GM23338 (cell line): Measurements from ENCODE around the gene FGF19. TPM values are rescaled to one million over a fixed set of nuclear protein-coding genes. Genes with fewer than 3 reads are reported as not detected.

ENCODE experiments used
- ATAC-seq: fragments of 200-7000 bp; cut with Tn5 transposase; 3 replicates; pipeline ENCODE4 v1.9.1; 2020
- DNase-seq: peaks from one replicate; pipeline ENCODE4 v3.0.0-alpha.2; 2015; ENCODE audit warnings: low spot score
- H2AFZ ChIP-seq: fragments of 200-600 bp; sonication (generic); 2 replicates; pipeline ENCODE4 v1.8.0; 2016; ENCODE audit warnings: antibody characterized with exemption, mild to moderate bottlenecking, moderate library complexity
- H3F3A ChIP-seq: fragments of 200-600 bp; sonication (generic); replicated peaks from 2 replicates; pipeline ENCODE4 v1.8.0; 2017; ENCODE audit warnings: antibody characterized with exemption, mixed run types, low read depth
- H3K27ac ChIP-seq: fragments of 200-600 bp; sonication (generic); 2 replicates; pipeline ENCODE4 v1.6.1; 2016; ENCODE audit warnings: low read depth
- H3K27me3 ChIP-seq: fragments of 200-600 bp; sonication (generic); 2 replicates; pipeline ENCODE4 v1.8.0; 2016; ENCODE audit warnings: mild to moderate bottlenecking, mixed run types, moderate library complexity; ENCODE audit not compliant: insufficient read depth
- H3K36me3 ChIP-seq: fragments of 200-600 bp; sonication (generic); 2 replicates; pipeline ENCODE4 v1.8.0; 2016; ENCODE audit warnings: mild to moderate bottlenecking; ENCODE audit not compliant: insufficient read depth
- H3K4me1 ChIP-seq: fragments of 200-600 bp; sonication (generic); 2 replicates; pipeline ENCODE4 v1.8.0; 2016; ENCODE audit warnings: mild to moderate bottlenecking, moderate library complexity; ENCODE audit not compliant: insufficient read depth
- H3K4me2 ChIP-seq: fragments of 200-600 bp; sonication (generic); 2 replicates; pipeline ENCODE4 v1.7.1; 2017; ENCODE audit warnings: mixed run types
- H3K4me3 ChIP-seq: fragments of 200-600 bp; sonication (generic); 2 replicates; pipeline ENCODE4 v1.6.1; 2016; ENCODE audit warnings: mixed run types
- H3K79me2 ChIP-seq: fragments of 200-600 bp; sonication (generic); replicated peaks from 2 replicates; pipeline ENCODE4 v1.8.0; 2017; ENCODE audit warnings: mild to moderate bottlenecking; ENCODE audit not compliant: insufficient read depth
- H3K9me2 ChIP-seq: fragments of 200-600 bp; sonication (generic); 2 replicates; pipeline ENCODE4 v1.8.0; 2017; ENCODE audit not compliant: insufficient read depth
- H4K20me1 ChIP-seq: fragments of 200-600 bp; sonication (generic); replicated peaks from 2 replicates; pipeline ENCODE4 v1.8.0; 2017; ENCODE audit warnings: mild to moderate bottlenecking; ENCODE audit not compliant: insufficient read depth
- H3K27ac Mint-ChIP-seq: 2 replicates; pipeline ENCODE4 v1.8.0; 2020; ENCODE audit warnings: inconsistent platforms, mild to moderate bottlenecking, moderate library complexity, mixed read lengths
- H3K27me3 Mint-ChIP-seq: 3 replicates; pipeline ENCODE4 v1.8.0; 2022; ENCODE audit warnings: low read depth, mild to moderate bottlenecking, moderate library complexity, mixed read lengths, inconsistent platforms; ENCODE audit not compliant: insufficient read depth, poor library complexity
- H3K36me3 Mint-ChIP-seq: 3 replicates; pipeline ENCODE4 v1.8.0; 2021; ENCODE audit warnings: low read depth, mild to moderate bottlenecking, inconsistent platforms, moderate library complexity, mixed read lengths
- H3K4me1 Mint-ChIP-seq: 3 replicates; pipeline ENCODE4 v1.8.0; 2020; ENCODE audit warnings: mild to moderate bottlenecking, inconsistent platforms, mixed read lengths
- H3K4me3 Mint-ChIP-seq: 3 replicates; pipeline ENCODE4 v1.8.0; 2021; ENCODE audit warnings: moderate library complexity, mild to moderate bottlenecking, inconsistent platforms, mixed read lengths
- H3K9me3 Mint-ChIP-seq: 3 replicates; pipeline ENCODE4 v1.8.0; 2020; ENCODE audit warnings: moderate library complexity, mild to moderate bottlenecking, inconsistent platforms, mixed read lengths
- CREB1 ChIP-seq: fragments of 250-450 bp; sonication (Bioruptor Pico); IDR thresholded peaks from 2 replicates; pipeline ENCODE4 v1.5.0; 2020; ENCODE audit warnings: low read depth, mild to moderate bottlenecking, moderate library complexity
- EZH2 ChIP-seq: fragments of 200-600 bp; sonication (generic); IDR thresholded peaks from one replicate; pipeline ENCODE4 v1.8.0; 2017; ENCODE audit warnings: antibody characterized with exemption, mild to moderate bottlenecking, low read depth; ENCODE audit not compliant: unreplicated experiment
- EZH2phosphoT487 ChIP-seq: fragments of 200-600 bp; sonication (generic); IDR thresholded peaks from one replicate; pipeline ENCODE4 v1.8.1; 2018; ENCODE audit warnings: antibody characterized with exemption; ENCODE audit not compliant: unreplicated experiment
- NANOG ChIP-seq: IDR thresholded peaks from 2 replicates; pipeline ENCODE4 v1.6.1; 2016; ENCODE audit warnings: antibody characterized with exemption, borderline replicate concordance
- POLR2AphosphoS5 ChIP-seq: IDR thresholded peaks from 2 replicates; pipeline ENCODE4 v1.6.1; 2016; ENCODE audit warnings: antibody characterized with exemption, low read depth
- STAT1 ChIP-seq: IDR thresholded peaks from one replicate; pipeline ENCODE4 v1.6.1; 2016; ENCODE audit warnings: antibody characterized with exemption; ENCODE audit not compliant: unreplicated experiment
- ZNF114 ChIP-seq: fragments of 250-450 bp; sonication (Bioruptor Pico); IDR thresholded peaks from 2 replicates; pipeline ENCODE4 v1.5.0; 2020; ENCODE audit warnings: mild to moderate bottlenecking, moderate library complexity
- ZNF331 ChIP-seq: fragments of 250-450 bp; sonication (Bioruptor Pico); IDR thresholded peaks from 2 replicates; pipeline ENCODE4 v1.5.0; 2020; ENCODE audit warnings: low read depth, mild to moderate bottlenecking, moderate library complexity
- polyA plus RNA-seq: library from polyadenylated mRNA; unstranded; fragments of >200 nt; fragmentation: Nextera tagmentation; extraction: Ambion mirVana; gene quantifications from 2 replicates; pipeline ENCODE4 v1.2.1, GENCODE V29; 2016
- total RNA-seq: library from RNA; depleted of rRNA; stranded (reverse); fragments of >200 nt; shearing (Covaris generic); gene quantifications from 2 replicates; pipeline ENCODE4 v1.2.3, GENCODE V29; 2014
- TF ChIP-seq, protein P1 (sequence below): IDR thresholded peaks from 2 replicates; pipeline ENCODE4 v1.6.1; 2016; ENCODE audit warnings: antibody characterized with exemption
- TF ChIP-seq, protein P2 (sequence below), 2 experiments: fragments of 200-600 bp in 1 of 2; sonication (generic) in 1 of 2; conservative IDR thresholded peaks; 2 replicates each; pipeline versions ENCODE4 v1.5.1 to v1.6.1; 2016 to 2017; ENCODE audit warnings: antibody characterized with exemption in 2 of 2, low read depth in 2 of 2, mild to moderate bottlenecking in 2 of 2, moderate library complexity in 1 of 2
- TF ChIP-seq, protein P3 (sequence below): IDR thresholded peaks from one replicate; pipeline ENCODE4 v1.6.1; 2018; ENCODE audit warnings: antibody characterized with exemption; ENCODE audit not compliant: unreplicated experiment

The FGF19 gene
- total and polyA plus RNA-seq, 2 experiments from 2014 or later, result 21.7 to 36.1 TPM

DNA sequence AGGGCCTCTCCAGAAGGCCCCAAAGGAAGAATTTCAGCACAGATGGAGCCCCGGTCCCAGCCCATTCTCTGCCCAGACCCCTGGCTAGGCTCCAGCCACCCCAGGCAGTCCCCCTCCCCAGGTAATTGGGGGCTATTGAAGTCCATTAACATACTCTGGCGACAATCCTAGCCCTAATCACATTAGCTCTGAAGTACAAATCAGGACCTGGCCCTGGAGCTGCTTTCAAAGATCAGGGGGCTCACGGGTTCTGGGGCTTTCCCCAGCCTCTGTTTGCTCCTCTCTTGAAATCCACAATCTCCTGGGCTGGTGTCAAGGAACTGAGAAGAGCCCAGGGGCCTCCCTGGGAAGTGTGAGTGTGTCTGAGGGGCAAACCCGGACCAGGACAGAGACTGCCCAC, 49.1 kb upstream of the FGF19 start (continued):
- TF ChIP-seq EZH2 (no peak), ZNF114 (CRISPR knock-in tag) (no peak), STAT1 (no peak), CREB1 (CRISPR knock-in tag) (no peak), NANOG (no peak), POLR2AphosphoS5 (no peak)
- TF ChIP-seq, protein P1, sequence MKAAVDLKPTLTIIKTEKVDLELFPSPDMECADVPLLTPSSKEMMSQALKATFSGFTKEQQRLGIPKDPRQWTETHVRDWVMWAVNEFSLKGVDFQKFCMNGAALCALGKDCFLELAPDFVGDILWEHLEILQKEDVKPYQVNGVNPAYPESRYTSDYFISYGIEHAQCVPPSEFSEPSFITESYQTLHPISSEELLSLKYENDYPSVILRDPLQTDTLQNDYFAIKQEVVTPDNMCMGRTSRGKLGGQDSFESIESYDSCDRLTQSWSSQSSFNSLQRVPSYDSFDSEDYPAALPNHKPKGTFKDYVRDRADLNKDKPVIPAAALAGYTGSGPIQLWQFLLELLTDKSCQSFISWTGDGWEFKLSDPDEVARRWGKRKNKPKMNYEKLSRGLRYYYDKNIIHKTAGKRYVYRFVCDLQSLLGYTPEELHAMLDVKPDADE, result no peak

- Mint-ChIP-seq H3K36me3 (no peaks in the 10 kb centered on the region; the same call in 2 of the 3 replicates), H3K27ac (peak overlapping the region; percentile 33; the same call in 1 of the 2 replicates), H3K9me3 (peaks cover 3% of the 10 kb centered on the region; the same call in 2 of the 3 replicates), H3K4me3 (no peak overlapping the region), H3K4me1 (peaks cover 18% of the 10 kb centered on the region), H3K27me3 (peaks cover 5% of the 10 kb centered on the region)
- Histone ChIP-seq H3F3A (no peaks in the 10 kb centered on the region), H3K4me3 (no peak overlapping the region), H3K36me3 (no peaks in the 10 kb centered on the region), H3K79me2 (no peaks in the 10 kb centered on the region), H3K27ac (no peak overlapping the region), H3K9me2 (no peaks in the 10 kb centered on the region), H2AFZ (no peak overlapping the region), H4K20me1 (no peaks in the 10 kb centered on the region), H3K4me1 (peaks cover 7% of the 10 kb centered on the region; the same call in 1 of the 2 replicates), H3K4me2 (no peak overlapping the region; the same call in 1 of the 2 replicates), H3K27me3 (no peaks in the 10 kb centered on the region)
- DNase-seq (no peak), ATAC-seq (no peak)
- no peak for TF ChIP-seq STAT1
- TF ChIP-seq ZNF114 (CRISPR knock-in tag), result no peak
- TF ChIP-seq, protein P2, sequence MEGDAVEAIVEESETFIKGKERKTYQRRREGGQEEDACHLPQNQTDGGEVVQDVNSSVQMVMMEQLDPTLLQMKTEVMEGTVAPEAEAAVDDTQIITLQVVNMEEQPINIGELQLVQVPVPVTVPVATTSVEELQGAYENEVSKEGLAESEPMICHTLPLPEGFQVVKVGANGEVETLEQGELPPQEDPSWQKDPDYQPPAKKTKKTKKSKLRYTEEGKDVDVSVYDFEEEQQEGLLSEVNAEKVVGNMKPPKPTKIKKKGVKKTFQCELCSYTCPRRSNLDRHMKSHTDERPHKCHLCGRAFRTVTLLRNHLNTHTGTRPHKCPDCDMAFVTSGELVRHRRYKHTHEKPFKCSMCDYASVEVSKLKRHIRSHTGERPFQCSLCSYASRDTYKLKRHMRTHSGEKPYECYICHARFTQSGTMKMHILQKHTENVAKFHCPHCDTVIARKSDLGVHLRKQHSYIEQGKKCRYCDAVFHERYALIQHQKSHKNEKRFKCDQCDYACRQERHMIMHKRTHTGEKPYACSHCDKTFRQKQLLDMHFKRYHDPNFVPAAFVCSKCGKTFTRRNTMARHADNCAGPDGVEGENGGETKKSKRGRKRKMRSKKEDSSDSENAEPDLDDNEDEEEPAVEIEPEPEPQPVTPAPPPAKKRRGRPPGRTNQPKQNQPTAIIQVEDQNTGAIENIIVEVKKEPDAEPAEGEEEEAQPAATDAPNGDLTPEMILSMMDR (conservative IDR thresholded peaks at IDR 0.05; ENCODE audit: low read depth in 2 of 2), result no peak
- TF ChIP-seq CREB1 (CRISPR knock-in tag), result no peak
- TF ChIP-seq, protein P1, result no peak
- TF ChIP-seq, protein P3, sequence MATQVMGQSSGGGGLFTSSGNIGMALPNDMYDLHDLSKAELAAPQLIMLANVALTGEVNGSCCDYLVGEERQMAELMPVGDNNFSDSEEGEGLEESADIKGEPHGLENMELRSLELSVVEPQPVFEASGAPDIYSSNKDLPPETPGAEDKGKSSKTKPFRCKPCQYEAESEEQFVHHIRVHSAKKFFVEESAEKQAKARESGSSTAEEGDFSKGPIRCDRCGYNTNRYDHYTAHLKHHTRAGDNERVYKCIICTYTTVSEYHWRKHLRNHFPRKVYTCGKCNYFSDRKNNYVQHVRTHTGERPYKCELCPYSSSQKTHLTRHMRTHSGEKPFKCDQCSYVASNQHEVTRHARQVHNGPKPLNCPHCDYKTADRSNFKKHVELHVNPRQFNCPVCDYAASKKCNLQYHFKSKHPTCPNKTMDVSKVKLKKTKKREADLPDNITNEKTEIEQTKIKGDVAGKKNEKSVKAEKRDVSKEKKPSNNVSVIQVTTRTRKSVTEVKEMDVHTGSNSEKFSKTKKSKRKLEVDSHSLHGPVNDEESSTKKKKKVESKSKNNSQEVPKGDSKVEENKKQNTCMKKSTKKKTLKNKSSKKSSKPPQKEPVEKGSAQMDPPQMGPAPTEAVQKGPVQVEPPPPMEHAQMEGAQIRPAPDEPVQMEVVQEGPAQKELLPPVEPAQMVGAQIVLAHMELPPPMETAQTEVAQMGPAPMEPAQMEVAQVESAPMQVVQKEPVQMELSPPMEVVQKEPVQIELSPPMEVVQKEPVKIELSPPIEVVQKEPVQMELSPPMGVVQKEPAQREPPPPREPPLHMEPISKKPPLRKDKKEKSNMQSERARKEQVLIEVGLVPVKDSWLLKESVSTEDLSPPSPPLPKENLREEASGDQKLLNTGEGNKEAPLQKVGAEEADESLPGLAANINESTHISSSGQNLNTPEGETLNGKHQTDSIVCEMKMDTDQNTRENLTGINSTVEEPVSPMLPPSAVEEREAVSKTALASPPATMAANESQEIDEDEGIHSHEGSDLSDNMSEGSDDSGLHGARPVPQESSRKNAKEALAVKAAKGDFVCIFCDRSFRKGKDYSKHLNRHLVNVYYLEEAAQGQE, result no peak
- no peak for TF ChIP-seq EZH2phosphoT487
- no peak for TF ChIP-seq EZH2
- TF ChIP-seq ZNF331, result no peak
These were observed 47.2 kb upstream of the FGF19 start for GRCh38 chr11:69750875-69751597.
